Stimulated activated CD8-positive, alpha-beta memory T cell treated with anti-CD3 and anti-CD28 coated beads, Interleukin-4, amount 100 ng/mL, for 48 hours (primary cell): Measurements from ENCODE around the gene TRPV2.
"Not testable (repeated sequence)": the region's sequence is repeated elsewhere in the genome, so short reads cannot be mapped to it uniquely, and the experiment has no call there.

ENCODE experiments used
- DNase-seq: peaks from one replicate; pipeline ENCODE4 v3.0.0-alpha.2; 2020

TRPV2 gene, protein sequence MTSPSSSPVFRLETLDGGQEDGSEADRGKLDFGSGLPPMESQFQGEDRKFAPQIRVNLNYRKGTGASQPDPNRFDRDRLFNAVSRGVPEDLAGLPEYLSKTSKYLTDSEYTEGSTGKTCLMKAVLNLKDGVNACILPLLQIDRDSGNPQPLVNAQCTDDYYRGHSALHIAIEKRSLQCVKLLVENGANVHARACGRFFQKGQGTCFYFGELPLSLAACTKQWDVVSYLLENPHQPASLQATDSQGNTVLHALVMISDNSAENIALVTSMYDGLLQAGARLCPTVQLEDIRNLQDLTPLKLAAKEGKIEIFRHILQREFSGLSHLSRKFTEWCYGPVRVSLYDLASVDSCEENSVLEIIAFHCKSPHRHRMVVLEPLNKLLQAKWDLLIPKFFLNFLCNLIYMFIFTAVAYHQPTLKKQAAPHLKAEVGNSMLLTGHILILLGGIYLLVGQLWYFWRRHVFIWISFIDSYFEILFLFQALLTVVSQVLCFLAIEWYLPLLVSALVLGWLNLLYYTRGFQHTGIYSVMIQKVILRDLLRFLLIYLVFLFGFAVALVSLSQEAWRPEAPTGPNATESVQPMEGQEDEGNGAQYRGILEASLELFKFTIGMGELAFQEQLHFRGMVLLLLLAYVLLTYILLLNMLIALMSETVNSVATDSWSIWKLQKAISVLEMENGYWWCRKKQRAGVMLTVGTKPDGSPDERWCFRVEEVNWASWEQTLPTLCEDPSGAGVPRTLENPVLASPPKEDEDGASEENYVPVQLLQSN

DNA sequence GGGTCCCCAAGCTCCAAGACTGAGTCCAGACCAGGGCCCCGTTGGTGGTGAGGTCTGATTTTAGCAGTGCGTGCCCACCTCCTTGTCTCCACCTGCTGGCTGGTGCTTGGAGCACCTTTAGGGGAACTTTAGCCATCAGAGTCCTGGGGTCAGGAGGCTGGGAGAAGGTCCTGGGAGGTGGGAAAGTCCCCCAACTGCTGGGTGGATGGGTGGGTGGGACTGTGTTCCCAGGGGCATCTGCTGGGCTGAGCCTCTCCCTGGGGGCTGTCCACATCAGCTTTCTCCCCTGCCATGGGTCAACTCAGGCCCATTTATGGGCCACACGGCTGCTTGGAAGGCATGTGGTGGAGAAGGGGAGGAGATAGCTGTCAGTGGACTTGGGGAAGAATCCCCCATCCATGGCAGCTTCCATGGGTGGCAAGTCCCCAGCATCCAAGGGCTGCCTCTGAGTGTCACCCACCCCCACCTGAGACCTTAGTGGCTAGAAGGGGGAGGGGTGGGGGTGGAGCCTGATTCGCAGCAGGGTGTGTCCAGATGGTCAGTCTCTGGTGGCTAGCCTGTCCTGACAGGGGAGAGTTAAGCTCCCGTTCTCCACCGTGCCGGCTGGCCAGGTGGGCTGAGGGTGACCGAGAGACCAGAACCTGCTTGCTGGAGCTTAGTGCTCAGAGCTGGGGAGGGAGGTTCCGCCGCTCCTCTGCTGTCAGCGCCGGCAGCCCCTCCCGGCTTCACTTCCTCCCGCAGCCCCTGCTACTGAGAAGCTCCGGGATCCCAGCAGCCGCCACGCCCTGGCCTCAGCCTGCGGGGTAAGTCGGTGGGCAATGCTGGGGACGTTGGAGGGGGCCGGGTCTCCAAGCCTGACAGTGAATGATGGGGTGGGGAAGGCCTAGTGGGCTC lies at the start of gene TRPV2:
TSS of gene TRPV2 (plus strand) at position 541 of the 894 bp plus-strand sequence. CDS start 2,098 bp downstream, outside the sequence.
- peak; percentile 72 for DNase-seq

DNA sequence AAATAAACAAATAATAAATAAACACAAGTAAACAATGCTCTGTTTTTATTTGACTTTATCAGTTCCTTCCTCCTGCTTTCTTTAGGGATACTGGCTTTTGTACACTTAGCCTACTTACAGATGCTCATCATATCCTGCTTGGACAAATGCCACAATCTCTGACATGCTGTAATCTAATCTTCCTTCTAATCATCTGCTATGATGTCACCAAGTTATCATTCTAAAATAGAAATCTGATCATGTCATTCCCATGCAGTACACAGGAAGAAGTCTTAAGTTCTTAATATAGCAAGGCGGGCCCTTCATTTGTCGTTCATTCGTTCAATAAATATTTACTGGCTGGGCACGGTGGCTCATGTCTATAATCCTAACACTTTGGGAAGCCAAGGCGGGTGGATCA lies 43.6 kb upstream of the TRPV2 start:
- no peak for DNase-seq

DNA sequence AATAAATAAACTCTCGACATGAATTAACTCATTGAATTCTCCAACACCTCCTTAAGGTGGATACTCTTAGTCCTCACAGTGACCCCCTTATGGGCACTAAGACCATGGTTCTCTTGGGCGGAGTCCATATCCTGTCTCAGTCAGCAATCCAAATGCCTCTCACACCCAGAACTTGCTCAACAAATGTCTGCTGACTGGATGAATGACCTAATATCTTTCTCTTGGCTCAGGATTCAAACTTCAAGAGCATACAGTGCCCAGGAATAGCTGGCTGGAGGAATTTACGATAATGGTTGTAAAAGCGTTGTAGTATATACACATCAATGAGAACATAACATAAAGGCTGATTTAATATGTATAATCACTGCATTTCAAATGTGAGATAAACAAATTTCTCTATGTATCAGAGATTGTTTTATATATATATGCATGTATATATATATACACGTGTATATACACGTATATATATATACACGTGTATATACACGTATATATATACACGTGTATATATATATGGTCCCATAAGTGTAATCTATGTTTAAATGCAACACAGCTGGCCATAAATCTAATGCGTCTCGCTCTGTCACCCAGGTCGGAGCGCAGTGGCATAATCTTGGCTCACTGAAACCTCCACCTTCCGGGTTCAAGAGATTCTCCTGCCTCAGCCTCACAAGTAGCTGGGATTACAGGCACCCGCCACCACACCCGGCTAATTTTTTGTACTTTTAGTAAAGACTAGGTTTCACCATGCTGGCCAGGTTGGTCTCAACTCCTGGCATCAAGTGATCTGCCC lies 41.0 kb upstream of the TRPV2 start:
- no peak for DNase-seq

DNA sequence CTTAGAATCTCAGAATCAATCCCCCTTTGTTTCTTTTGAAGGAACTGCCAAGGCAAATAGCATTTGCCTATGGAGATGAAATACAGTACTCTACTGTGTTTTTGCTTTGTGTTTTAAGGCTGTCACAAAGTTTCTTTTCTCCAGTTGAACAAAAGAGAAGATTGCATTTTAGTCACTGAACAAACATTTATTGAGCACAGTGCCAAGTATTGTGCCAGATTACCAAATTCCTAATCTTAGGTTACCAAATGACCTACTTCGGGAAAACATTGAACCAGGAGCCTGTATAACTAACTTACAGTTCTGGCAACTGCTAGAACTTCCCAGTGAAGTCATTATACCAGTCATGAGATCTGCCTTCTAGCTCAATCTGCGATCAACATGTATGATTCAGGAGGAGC lies 37.4 kb upstream of the TRPV2 start:
- DNase-seq, result no peak

DNA sequence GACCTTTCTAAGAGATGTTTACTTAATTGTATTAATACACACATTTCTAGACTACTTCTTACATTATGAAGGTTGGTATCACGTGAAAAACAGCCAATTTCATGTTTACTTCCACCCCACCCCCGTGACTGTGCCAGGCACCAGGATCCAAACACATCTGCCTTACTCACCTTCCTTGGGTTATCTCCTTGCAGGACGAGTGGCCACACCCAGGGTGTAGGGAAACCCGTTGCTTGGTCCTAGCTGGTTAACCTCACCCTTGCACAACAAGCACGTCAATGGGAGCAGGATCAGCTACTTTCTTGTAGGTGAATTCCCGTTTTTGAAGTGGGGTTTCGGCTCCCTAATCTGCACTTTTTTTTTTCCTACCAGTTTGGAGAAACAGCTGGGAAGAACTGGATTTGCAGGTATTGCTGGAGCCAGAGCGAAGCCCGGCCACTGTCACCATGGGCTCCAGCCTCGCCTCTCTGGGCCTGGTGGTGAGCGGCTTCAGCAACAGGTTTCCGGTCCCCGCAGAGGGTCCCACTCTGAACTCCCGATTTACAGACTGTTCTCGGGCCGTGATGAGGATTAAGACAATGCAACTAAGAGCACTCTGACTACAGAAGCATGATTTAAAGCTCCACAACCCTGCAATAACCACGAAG lies 36.6 kb upstream of the TRPV2 start:
- DNase-seq, result no peak

DNA sequence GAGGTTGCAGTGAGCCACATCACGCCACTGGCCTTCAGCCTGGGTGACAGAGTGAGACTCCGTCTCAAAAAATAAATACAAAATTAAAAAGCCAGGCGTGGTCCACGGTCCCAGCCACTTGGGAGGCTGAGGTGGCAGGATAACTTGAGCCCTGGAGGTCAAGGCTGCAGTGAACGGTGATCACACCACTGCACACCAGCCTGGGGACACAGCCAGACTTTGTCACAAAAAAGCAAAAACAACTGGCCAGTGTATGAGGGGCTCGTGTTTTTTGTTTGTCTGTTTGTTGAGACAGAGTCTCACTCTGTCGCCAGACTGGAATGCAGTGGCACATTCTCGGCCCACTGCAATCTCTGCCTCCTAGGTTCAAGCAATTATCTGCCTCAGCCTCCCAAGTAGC lies 35.7 kb upstream of the TRPV2 start:
- DNase-seq, result no peak

DNA sequence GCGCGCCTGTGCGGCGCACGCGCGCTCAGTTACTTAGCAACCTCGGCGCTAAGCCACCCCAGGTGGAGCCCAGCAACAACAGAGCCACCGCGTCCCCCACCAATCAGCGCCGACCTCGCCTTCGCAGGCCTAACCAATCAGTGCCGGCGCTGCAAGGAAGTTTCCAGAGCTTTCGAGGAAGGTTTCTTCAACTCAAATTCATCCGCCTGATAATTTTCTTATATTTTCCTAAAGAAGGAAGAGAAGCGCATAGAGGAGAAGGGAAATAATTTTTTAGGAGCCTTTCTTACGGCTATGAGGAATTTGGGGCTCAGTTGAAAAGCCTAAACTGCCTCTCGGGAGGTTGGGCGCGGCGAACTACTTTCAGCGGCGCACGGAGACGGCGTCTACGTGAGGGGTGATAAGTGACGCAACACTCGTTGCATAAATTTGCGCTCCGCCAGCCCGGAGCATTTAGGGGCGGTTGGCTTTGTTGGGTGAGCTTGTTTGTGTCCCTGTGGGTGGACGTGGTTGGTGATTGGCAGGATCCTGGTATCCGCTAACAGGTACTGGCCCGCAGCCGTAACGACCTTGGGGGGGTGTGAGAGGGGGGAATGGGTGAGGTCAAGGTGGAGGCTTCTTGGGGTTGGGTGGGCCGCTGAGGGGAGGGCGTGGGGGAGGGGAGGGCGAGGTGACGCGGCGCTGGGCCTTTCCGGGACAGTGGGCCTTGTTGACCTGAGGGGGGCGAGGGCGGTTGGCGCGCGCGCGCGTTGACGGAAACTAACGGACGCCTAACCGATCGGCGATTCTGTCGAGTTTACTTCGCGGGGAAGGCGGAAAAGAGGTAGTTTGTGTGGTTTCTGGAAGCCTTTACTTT lies 34.5 kb upstream of the TRPV2 start, which contains the start of gene UBB:
TSS of gene UBB (plus strand) at position 452 of the 856 bp plus-strand sequence. CDS start 817 bp downstream, outside the sequence.
- DNase-seq, result peak; percentile 94

DNA sequence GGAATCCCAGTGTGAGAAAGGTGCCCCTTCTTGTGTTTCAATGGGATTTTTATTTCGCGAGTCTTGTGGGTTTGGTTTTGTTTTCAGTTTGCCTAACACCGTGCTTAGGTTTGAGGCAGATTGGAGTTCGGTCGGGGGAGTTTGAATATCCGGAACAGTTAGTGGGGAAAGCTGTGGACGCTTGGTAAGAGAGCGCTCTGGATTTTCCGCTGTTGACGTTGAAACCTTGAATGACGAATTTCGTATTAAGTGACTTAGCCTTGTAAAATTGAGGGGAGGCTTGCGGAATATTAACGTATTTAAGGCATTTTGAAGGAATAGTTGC lies 33.9 kb upstream of the TRPV2 start:
- no peak for DNase-seq

DNA sequence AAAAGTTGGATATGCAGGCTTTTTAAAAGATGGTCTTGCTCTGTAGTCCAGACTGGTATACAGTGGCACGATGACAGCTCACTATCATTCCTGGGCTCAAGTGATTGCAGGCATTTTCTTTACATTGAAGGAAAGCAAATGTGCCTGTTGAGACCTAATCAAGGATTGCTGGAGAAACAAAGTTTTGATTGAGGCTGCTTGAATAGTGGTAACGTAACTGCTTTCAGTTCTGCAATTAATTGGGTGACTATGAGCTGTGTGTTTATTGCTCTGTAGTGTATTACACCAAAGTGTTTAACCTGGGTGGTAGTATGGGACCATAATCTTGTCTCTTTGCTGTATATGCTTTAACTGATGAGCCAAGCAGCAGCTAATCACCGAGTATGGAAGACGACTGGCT lies 32.2 kb upstream of the TRPV2 start:
- no peak for DNase-seq

DNA sequence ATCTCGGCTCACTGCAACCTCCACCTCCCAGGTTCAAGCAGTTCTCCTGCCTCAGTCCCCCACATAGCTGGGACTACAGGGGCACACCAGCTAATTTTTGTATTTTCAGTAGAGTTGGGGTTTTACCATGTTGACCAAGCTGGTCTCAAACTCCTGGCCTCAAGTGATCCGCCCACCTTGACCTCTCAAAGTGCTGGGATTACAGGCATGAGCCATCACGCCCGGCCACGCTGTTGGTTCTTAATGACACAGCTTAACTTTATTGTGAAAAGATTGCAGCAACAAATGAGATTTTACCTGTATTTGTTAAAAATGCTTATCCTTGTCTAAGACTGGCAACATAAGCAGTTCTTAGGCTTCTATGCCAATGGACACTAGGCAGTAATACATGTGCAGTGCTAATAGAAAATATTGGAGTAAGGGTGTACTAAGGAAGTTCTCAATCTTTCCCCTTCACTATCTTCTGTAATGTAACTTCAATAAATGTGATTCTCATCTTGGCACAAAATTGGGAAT lies 31.5 kb upstream of the TRPV2 start:
- no peak for DNase-seq

DNA sequence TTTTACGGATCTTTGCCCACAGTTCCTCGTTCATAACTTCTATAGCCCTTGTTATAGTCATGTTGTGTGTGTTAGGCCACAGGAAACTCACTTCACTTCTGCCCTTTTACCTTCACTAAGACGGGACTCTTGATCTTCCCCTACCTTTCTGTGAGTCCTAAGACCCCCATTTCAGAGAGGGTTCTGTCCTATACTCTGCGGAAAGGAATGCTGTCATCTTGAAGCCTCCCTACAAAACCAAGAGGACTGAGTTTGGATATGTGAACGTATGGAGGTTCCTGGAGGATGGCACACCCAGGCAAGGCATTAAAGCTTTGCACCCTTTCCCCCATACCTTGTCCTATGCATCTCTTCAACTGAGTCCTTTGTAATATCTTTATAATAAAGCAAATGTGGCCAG lies 30.8 kb upstream of the TRPV2 start:
- no peak for DNase-seq

DNA sequence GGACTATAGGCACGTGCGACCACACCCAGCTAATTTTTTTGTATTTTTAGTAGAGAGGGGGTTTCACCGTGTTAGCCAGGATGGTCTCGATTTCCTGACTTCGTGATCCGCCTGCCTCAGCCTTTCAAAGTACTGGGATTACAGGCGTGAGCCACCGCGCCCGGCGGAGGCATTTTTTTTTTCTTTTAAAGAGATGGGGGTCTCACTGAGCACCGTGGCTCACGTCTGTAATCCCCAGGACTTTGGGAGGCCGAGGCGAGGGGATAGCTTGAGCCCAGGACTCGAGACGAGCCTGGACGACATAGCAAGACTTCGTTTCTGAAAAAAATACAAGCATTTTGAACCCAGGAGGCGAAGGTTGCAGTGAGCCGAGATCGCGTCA lies 29.3 kb upstream of the TRPV2 start:
- DNase-seq, result not testable (repeated sequence)

DNA sequence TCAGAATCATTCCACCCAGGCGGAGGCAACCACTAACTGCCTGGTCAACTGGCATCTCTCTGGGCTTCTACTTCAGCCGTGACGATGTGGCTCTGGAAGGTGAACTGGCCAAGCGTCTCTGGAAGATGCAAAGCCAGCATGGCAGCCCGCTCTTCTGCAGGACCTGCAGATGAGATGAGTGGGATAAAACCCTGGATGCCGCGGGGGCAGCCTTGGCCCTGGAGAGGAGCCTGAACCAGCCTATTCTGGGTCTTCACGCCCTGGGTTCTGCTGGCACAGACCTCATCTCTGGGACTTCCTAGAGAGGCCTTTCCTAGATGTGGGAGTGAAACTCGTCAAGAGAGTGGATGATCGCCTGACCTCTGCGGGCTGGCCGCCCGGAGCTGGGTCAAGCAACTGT lies 23.9 kb upstream of the TRPV2 start:
- no peak for DNase-seq

DNA sequence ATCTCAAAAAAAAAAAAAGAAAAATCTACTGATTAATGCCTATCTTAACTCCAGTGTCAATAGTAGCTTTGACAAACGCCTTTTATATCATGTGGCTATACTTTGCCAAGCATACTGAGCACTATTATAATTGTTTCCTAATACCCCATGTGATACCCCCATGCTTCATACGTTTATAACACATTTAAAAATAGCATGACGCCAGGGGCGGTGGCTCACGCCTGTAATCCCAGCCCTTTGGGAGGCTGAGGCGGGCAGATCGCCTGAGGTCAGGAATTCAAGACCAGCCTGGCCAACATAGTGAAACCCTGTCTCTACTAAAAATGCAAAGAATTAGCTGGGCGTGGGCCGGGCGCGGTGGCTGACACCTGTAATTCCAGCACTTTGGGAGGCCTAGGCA lies 22.9 kb upstream of the TRPV2 start:
- DNase-seq, result not testable (repeated sequence)

DNA sequence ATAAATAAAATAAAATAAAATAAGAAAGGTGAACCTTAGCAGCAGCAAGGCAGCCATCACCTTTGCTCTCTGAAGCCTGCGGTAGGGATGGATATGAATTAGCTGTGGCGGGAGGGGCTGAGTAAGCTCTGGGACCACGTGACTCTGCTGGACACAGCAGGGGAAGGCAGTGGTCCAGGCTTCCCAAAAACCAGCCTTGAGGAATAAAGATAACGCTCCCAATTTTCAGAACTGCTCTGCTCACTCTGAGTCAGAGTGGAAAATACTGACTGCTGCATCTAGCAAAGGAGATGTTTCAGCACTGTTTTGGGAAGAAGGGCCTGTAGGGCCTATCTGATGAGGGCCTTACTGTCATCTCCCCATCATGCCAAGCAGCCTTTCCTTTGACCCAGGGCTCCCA lies 19.5 kb upstream of the TRPV2 start:
- DNase-seq, result not testable (repeated sequence)

DNA sequence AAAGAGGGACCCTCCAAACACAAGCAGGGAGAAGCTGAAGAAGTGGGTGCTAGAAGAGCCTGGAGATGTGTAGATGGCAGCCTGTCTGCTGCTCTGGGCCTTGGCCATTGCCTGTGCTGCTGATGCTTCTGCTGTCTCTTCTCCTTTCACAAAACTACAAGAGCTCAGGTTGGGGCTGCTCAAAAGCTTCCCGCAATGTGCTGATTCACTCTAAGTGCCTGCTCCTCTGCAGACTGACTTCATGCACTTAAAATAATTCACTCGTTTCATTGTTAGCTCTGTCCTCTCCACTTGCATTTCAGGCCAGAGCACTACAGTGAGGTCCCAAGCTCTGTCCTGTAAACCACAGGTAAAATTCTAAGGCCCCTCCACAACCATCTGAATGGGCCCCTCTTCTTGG lies 18.7 kb upstream of the TRPV2 start:
- DNase-seq, result not testable (repeated sequence)

DNA sequence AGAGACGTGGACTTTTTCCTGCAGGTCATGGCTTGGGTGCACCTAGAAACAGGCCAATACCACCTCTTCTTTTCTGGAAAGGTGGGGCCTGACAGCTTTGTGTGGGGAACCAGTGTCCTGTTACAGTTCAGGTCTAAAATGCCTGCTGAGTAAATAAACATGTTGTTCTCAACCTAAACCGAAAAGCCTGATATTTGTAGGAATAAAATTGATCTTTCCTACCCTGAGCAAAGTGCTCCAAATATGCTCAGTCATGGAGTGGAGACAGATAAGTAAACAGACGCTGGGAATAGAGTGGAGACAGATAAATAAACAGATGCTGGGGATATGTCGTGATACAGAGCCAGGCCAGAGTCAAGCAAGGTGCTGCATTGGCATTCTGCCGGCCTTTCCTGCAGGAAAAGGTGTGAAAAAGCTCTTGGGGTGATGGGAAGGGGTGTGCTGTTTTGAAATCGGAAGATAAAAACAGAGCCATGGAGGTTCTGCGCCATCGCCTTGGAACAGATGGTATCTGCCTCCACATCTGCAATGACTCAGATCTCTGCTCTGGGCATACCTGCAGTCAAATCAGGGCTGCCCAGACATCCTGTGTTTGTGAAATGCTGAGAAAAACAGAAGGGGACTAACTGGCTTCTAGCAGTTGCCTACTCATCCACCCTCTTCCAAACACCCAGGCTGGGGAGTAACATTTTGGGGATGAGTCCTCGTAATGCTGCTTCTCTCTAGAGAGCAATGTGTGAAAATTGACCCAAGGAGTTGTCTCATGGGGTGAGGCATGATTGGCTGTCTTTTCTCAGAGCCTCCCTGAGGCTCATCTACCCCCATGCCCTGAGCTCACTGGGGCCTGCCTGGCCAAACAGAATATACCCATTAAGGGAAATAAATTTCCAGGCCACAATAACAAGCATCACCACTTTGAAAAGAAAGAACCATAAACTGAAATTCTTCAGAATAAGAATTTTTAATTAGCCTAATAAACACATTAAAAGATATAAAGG lies 16.8 kb upstream of the TRPV2 start:
- no peak for DNase-seq

DNA sequence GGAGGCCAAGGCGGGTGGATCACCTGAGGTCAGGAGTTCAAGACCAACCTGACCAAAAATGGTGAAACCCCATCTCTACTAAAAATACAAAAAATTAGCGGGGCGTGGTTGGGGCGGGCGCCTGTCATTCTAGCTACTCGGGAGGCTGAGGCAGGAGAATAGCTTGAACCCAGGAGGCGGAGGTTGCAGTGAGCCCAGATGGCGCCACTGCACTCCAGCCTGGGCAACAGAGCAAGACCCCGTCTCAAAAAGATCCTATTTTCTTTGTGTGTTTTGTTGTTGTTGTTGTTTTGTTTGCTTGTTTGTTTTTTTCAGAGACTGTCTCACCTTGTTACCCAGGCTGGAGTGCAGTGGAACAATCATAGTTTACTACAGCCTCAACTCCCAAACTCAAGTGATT lies 11.5 kb upstream of the TRPV2 start:
- not testable (repeated sequence) for DNase-seq
